Heart left ventricle (tissue), 13 donors: ENCODE measurements around the gene FBXO44.

ENCODE experiments used
- POLR2A ChIP-seq, 2 donors: fragments of 450-650 bp; IDR thresholded peaks; one replicate each; pipeline ENCODE4 v1.6.1; 2017; ENCODE audit warnings: antibody characterized with exemption in 2 of 2, mild to moderate bottlenecking in 2 of 2, moderate library complexity in 2 of 2
- TF ChIP-seq, protein P1 (sequence below), 12 donors: fragments of 200-600 bp; sonication (generic) in 4 of 12; IDR thresholded peaks; one replicate each; pipeline versions ENCODE4 v1.5.0 to v1.8.0; 2018 to 2022; ENCODE audit warnings: antibody characterized with exemption in 12 of 12, mild to moderate bottlenecking in 5 of 12
- donor health status: ischemic (EF 13 %, LVEDD 7.1; RV severe dilation, severe dysfunction).
- donor health status: DM: no; HTN: yes; CAD: no.
- donor health status: DM: no; HTN: no; CAD: no.
- donor health status: ischemic (EF 25% LVEDD 6.9; RV normal size, moderate dysfunction).
- donor health status: ischemic (EF 25% LVEDD 5.7; RV mildly dilated, moderate dysfunction).
- donor health status: ischemic (EF 35%, LVEDD 5.7; RV mildly dilated, moderate dysfunction).
- donor health status: nonischemic (EF 11% LVEDD 7.7; RV severe dilation, severe dysfunction).
- donor health status: DM: yes; HTN: yes; CAD: no.
- donor health status: PGD.
- donor health status: ischemic (EF 29% LVEDD 5.4; RV normal size, mild dysfunction).
- donor health status: nonischemic (EF 23%, LVEDD 6.1; RV moderate dilation, normal function).

DNA sequence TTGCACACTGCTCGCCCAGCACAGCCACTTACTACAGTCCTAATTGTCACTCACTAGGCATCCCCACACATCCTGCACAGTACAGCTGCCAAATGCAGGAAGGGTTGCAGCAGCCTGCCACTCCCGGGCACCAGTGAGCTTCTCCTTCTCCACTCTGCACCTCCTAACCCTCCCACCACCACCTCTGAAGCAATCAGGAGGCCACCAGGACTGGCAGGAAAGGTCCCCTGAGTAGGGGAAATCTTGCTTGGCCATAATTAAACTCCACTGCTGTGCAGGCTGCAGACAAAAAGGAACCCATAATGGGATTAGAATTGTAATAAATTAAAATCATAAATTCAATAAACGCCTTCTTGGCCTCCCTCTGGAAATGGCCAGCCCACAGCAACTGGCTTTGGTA, 32.3 kb upstream of the FBXO44 start:
- TF ChIP-seq, protein P1, sequence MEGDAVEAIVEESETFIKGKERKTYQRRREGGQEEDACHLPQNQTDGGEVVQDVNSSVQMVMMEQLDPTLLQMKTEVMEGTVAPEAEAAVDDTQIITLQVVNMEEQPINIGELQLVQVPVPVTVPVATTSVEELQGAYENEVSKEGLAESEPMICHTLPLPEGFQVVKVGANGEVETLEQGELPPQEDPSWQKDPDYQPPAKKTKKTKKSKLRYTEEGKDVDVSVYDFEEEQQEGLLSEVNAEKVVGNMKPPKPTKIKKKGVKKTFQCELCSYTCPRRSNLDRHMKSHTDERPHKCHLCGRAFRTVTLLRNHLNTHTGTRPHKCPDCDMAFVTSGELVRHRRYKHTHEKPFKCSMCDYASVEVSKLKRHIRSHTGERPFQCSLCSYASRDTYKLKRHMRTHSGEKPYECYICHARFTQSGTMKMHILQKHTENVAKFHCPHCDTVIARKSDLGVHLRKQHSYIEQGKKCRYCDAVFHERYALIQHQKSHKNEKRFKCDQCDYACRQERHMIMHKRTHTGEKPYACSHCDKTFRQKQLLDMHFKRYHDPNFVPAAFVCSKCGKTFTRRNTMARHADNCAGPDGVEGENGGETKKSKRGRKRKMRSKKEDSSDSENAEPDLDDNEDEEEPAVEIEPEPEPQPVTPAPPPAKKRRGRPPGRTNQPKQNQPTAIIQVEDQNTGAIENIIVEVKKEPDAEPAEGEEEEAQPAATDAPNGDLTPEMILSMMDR (IDR thresholded peaks at IDR 0.05): no peak
- TF ChIP-seq POLR2A (IDR thresholded peaks at IDR 0.05): no peak
